HG03342 (cell line): ENCODE results near the gene SEC14L1.
A peak's percentile ranks its signal among the peaks of the same experiment; 100 is the strongest.

Experiments used
- ATAC-seq: cut with Tn5 transposase; IDR thresholded peaks from one replicate; pipeline ENCODE4 v1.9.1; 2021; ENCODE audit warnings: mild to moderate bottlenecking, moderate library complexity; ENCODE audit not compliant: unreplicated experiment

SEC14L1 gene

DNA sequence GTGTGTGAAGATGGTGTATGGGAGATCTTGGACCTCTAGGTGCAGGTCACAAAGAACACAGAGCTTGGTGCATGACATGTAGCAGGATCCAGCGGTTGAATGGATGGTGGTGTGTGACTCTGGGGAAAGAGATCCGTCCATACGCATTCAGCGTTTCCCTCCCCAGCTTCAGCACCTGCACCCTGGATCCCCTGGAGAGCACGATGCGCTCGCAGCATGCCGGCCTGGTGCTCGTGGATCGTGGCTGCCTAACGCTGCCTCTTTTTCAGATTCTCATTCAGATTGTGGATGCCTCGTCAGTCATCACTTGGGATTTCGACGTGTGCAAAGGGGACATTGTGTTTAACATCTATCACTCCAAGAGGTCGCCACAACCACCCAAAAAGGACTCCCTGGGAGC, 70.9 kb downstream of the SEC14L1 start:
- no peak for ATAC-seq

DNA sequence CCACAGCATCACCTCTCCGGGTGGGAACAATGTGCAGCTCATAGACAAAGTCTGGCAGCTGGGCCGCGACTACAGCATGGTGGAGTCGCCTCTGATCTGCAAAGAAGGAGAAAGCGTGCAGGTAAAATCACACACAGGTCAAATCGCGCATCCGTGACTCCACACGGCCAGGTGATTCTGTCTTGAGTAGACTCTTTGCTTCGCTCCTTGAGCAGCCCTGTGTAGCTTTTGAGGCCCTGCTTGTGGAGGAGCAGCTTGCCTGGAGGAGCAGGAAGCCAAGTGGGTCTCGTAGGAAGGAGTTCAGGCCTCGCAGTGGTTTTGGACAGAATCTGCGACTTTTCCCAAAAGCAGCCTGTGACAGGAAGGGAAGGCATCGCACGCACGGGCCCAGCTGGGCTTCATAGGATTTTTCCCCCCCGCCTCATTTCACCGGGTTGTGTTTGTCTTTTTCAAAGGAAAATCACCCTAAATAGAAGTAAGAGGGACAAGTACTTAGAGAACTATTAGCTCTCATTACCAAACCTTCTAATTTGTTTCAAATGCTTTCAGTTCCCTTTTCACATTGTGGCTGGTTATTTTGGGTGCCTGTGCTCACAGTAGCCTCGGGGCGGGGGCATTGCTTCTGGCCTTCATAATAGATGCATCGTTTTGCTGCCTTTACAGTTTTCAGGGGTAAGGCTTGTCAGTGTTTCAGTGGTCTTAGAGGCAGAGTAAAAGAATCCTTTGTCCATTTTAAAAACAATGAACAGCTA, 71.5 kb downstream of the SEC14L1 start:
- peak; percentile 73 for ATAC-seq

DNA sequence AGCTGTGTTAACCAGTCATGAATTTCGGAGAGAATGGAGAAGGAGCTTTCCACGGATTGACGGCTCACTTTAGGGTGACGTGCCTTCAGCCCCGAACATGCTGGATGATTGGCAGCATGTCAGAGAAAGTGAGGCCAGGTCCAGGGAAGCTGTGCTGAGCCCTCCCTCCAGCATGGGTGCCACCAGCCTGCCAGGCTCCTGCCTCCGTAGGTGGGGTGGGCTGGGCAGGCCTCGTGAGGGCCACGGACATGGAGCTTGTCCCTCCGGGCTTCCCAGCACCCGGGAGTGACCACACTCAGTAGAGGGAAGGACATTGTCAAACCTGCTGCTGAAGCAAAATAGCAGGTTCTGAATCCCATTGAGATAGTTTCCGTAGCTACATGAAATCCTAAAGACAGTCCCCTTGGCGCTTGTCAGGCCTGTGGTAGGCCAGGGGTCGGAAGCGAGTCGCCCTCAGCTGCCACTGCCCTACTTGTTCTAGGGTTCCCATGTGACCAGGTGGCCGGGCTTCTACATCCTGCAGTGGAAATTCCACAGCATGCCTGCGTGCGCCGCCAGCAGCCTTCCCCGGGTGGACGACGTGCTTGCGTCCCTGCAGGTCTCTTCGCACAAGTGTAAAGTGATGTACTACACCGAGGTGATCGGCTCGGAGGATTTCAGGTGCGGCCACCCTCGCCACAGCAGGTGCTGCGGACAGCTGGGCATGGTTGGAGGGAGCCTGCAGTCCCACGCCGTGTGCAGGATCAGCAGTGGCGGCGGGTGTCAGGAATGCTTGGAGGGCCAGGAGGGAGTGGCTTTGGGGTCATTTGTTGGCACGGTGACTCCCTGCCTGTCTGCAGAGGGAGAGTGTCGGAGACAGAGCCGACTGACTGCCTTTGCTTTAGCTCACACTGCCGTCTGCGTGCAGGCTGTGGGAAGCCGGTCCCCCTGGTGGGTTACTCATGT, 72.3 kb downstream of the SEC14L1 start:
- ATAC-seq = peak; percentile 6

DNA sequence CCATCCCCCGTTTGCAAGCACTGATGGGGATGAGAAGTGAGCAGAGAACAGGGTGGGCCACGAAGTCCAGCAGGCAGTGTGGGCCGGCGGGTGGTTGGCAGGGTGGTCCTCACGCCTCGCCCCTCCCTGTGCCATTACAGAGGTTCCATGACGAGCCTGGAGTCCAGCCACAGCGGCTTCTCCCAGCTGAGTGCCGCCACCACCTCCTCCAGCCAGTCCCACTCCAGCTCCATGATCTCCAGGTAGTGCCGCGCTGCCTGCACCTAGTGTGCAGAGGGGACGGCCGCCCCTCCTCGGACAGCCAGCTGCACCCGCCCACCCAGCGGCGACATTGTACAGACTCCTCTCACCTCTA, 73.0 kb downstream of the SEC14L1 start:
- ATAC-seq = no peak

DNA sequence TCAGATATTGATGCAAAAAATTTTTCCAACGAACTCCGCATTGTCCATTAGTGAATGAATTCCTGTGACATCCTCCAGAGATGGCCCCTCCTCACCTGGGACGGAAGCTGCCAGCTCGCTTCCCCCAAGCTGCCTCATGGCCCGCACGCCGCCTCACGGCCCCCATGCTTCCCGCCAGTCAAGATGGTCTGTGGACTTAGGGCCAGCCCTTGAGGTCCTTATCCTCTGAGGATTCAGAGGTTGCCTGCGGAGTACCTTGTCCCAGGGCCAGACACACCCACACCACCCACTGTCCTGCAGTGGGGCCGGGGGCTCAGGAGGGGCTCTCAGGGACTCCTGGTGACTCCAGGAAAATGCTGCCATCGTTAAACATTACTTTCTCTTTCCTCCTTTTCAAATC, 73.6 kb downstream of the SEC14L1 start:
- no peak for ATAC-seq

DNA sequence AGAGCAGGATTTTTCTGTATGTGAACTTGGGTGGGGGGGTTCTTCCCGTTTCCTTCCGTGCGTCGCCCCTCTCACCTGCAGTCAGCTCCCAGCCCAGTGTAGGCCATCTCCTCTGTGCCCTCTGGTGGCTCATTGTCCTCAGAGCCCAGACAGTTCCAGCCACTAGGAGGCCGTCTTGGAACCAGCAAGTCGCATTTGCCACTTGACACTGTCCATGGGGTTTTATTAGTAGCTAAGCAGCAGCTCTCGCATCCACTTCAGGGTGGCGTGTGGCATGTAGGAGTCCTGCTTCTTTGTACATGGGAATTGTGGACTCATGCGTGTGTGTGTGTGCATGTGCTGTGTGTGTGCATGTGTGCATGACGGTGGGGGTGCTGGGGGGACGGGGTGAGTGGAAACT, 74.0 kb downstream of the SEC14L1 start:
- no peak for ATAC-seq

DNA sequence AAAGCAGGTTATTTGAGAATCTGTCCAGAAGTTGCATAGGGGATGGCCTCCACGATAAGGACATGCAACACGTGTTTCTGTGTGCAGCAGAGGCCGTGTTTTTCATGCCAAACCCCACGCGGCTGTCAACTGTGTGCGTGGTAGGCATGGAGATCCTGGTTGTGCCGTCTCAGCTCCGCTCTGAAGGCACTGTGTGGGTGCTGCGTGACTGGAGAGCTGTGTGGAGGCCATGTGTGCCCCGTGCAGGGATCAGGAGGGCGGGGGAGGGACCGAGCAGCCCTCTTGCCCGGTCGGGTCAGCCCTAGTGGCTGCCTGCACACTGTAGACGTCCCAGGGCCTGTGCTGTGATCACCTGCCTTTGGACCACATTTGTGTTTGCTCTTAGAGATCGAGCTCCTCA, 74.5 kb downstream of the SEC14L1 start:
- no peak for ATAC-seq

DNA sequence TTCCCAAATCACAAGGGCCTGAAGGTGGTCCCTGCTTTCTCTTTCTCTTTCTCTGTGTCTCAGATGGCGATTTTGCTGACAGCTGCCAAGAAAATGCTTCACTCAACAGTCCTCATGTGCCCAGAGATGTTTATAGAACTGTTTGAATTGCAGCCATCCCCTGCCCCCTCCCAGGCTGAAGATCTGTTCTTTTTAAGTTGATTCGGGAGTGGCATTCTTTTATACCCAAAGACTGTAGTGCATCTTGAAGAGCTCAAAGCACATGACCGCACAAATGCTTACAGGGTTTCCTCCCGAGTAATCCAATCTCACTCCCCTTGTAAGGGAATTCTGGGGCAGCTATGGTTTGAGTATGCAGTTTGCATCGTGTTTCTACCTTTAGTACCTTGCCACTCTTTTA, 75.7 kb downstream of the SEC14L1 start:
- ATAC-seq = no peak

DNA sequence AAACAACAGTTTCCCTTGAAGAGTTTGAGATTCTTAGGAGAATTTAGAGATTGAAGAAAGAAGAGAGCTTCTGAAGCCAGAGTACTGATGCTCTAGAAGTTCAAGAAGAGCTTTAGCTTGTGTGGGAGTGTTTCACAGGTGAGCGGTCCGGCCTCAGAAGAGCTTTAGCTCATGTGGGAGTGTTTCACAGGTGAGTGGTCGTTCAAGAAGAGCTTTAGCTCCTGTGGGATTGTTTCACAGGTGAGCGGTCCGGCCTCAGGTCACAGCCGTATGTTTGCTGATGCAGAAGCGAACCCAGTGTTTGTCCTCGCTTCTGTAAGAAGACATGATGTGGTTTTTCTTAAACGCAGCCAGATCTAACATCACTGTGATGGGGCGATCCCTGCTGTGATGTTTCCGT, 76.4 kb downstream of the SEC14L1 start:
- no peak for ATAC-seq

DNA sequence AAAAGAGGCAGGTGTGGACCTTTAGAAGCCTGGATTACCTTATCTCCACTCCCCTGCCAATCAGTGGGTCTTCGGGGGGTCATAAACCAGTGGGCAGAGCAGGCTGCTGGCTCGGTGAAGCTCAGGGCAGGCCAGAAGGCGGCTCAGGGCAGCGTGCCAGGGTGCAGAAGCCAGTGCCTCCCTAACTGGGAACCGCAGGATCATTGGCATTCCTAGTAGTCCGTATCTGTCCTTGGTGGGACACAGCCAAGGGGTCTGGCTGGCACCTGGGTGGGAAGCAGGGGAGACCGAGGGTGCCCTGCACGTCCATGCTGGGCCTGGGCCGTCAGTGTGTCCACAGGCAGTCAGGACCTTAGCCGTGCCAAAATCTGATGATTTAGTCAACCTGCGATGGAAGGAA, 76.8 kb downstream of the SEC14L1 start:
- ATAC-seq = no peak

DNA sequence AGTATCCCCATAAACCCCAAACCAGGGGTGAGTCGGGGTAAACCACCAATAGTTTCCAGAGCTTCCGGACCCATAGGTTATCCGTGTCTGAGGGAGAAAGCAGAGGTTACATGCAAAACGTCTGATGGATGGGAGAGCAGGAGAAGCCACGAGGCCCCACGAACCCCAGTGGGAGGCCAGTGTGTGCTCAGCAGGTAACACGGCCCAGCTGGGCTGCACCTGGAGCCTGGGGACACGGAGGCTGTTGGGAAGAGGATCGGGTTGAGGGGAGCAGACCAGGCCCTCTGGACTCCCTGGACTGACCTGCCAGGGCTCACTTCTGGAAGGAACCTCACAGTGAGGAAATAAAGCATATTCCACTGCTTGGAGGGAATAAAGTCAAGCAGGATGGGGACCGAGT, 78.1 kb downstream of the SEC14L1 start:
- ATAC-seq = no peak

DNA sequence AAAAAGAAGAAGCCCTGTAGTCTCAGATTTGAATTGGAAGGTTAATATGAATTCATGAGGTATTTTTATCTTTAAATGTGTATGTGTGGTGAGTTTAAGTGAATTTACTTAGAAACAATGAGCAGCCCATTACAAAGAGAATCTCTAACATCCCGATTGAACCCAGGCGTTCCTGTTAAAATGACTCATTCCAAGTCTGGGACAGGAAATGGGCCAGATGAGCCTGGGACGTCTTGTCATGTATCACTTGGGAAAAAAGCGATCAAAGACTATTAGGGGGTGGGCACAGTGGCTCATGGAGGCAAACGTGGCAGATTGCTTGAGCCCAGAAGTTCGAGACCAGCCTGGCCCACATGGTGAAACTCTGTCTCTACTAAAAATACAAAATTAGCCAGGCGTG, 81.6 kb downstream of the SEC14L1 start:
- no peak for ATAC-seq

DNA sequence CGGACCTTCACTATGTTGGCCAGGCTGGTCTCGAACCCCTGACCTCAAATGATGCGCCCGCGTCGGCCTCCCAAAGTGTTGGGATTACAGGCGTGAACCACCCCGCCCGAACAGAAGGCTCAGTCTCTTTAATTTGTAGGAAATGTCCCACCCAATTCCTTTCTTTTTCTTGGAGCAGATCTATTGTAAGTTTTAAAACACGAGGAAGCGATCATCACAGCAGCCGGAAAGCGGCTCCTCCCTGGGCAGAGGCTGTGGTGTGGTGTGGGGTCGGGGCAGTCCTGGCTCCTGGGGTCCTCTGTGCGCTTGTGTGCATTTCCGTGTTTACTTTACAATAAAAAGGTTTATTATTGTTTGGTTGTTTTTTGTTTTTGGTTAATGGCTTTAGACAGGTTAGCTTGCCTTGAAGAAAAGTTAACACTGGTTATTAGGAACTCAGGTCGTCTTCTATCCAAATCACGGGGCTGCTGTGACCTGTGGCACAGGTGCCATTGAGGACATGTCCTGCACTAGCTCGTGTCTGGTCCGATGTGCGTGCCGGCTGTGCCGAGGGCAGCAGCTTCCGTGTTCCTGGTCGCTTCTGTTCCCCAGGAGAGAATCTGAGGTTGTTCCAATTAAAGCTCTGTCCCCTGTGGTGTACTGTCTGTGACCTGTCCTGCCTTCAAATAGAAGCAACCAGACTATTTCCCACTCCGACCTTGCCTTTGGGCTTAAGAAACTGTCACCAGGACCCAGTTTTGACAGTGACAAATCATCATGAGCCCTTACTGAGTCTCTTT, 83.1 kb downstream of the SEC14L1 start:
- no peak for ATAC-seq

DNA sequence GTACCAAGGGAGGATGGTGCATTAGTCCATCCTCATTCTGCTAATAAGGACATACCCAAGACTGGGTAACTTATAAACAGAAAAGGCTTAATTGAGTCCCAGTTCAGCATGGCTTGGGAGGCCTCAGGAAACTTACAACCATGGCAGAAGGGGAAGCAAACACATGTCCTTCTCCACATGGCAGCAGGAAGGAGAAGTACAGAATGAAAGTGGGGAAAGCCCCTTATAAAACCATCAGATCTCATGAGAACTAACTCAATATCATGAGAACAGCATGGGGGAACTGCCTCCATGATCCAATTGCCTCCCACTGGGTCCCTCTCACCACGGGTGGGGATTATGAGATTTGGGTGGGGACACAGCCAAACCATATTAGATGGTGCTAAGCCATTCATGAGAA, 84.5 kb downstream of the SEC14L1 start:
- no peak for ATAC-seq

DNA sequence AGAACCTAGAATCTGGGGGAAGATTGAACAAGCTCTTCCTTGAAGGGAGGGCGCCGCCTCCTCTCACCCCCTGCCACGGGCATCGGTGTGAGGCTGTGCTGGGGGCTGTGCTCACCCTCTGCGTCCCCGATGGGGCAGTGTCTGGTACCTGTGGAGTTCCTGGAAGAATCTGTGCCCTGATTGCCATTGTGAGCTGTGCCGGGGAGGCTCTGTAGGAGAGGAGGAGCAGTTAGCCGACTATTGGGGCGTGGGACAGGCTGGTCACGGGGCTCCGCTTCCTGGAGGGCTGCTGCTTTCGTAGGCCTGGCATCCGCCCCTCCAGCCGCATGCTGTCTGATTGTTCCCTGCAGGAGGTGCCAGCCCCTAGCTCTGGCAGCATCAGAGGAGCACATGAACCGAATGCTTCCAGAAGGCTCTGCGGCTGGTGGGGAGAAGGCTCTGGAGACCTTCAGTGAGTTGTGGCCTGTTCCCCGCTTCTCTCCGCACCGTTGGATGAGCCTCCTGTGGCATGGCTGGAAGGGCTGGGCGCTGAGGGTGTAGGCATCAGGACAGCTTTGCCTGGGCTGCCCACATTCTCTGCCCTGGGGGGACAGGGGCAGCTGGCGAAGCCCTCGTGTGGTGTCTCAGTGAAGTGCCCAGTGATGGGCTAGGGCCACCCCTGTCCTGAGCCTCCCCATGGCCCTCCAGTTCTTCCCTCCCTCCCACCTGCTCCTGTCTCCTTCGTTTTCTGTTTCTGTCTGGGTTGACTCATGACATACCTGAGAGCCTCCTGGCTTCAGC, 86.9 kb downstream of the SEC14L1 start:
- ATAC-seq = no peak

DNA sequence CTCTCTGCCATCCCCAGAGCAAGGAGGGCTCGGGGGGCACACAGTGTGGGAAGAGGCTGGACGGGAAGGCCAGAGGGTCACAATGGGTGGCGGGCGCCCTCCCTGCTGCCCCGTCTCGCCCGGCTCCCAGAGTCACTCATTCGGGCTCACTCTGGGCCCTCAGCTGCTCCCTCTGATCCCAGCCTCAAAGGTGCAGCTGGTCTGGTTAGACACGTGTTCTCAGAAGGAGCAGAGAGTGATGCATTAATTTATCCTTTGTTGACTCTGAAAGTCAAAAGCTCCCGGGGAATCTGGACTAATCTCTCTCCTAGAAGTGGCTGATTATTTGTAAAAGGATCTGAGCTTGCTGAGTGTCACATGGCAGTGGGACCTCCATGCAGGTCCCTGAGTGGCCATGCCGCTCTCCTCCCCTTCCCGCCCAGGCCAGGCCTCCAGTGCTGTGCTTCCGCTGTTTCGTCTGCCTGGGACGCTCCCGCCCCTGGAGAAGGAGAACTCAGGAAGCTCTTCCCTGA, 87.5 kb downstream of the SEC14L1 start:
- no peak for ATAC-seq

DNA sequence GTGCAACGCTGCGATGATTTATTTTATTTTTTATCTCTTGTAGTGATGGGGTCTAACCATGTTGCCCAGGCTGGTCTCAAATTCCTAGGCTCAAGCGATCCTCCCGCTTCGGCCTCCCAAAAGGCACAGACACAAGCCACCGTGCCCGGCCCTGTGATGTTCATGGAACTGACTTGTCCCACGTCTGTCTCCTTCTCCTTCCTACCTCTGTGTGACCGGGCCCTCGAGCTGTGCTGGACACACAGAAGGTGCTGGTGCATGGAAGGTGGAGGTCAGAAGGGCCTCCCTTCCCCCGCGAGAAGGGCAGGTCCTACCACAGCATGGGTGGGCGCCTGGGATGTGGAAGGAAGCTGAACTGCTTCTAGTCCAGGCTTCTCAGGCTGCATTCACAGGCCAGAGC, 88.0 kb downstream of the SEC14L1 start:
- ATAC-seq = no peak

DNA sequence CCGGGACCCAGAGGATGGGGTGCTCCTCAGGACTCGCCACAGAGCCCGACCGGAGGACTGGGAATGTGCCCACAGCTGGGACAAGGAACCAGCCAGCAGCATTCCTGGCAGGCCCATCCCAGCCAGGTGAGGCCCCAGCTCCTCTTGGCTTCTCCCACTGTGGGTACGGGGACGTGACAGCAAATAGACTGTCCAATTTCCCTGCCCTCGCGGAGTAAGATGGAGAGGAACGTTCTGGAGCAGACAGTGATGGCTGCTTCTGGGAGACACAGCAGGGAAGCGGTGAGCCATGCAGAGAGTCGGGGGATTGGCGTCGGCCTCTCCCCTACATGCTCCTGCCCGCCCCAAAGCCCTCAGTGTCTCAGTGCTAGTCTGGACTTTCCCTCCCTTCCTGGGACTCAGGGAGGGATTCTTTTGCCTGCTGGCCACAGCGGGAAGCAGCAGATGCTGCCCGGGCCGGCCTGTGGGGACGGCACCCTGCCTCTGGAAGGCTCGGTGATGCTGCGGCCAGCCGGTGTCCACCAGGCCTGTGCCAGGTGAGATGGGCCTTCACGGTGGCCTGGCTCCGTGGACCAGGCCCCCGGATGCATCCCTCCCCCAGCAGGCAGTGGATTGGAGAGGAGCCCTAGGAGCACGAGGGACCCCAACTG, 89.1 kb downstream of the SEC14L1 start:
- no peak for ATAC-seq

DNA sequence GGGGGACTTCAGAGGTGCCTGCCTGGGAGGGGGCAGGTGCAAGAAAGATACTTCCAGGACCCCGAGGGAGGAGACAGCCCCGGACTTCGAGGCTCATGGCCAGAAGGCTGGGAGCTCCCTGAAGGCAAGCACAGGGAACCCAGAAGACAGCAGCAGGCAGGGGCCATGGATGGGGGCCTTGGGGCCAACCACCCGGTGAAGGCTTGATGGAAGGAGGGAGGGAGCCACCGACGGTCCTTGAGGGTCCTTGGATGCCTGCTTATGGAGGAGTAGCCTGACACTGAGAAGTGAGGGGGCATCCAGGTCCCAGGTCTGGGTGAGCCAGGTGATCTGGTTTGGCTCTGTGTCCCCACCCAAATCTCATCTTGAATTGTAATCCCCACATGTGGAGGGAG, 89.7 kb downstream of the SEC14L1 start:
- ATAC-seq = no peak
